CD4-positive, alpha-beta T cell (primary cell): Measurements from ENCODE around the gene PHTF2. TPM values are rescaled to one million over a fixed set of nuclear protein-coding genes. Genes with fewer than 3 reads are reported as not detected.
"Not testable (repeated sequence)": the region's sequence is repeated elsewhere in the genome, so short reads cannot be mapped to it uniquely, and the experiment has no call there.

Source experiments
- ATAC-seq: fragments of 200-7000 bp; cut with Tn5 transposase; one replicate; pipeline ENCODE4 v1.10.0; 2022; ENCODE audit warnings: mild to moderate bottlenecking; ENCODE audit not compliant: poor library complexity
- CTCF ChIA-PET: fragments of 350-600 bp; sonication (Branson Sonifier 250); formaldehyde crosslinking; loops from one replicate; lab custom pipeline; 2021; ENCODE audit warnings: antibody characterized with exemption, inconsistent platforms; lab: Charles Lee
- POLR2A ChIA-PET: fragments of 350-600 bp; sonication (Branson Sonifier 250); formaldehyde crosslinking; loops from one replicate; lab custom pipeline; 2021; ENCODE audit warnings: antibody characterized with exemption, inconsistent platforms; lab: Charles Lee
- DNase-seq, 14 experiments: peaks; one replicate each; pipeline ENCODE4 v3.0.0-alpha.2; 2013 to 2020; ENCODE audit warnings: mixed read lengths in 2 of 14
- H3K27ac ChIP-seq, 2 donors: one replicate each; pipeline versions ENCODE4 v1.5.1 to v1.7.0; 2013; ENCODE audit warnings: low read length in 2 of 2, low read depth in 1 of 2, mild to moderate bottlenecking in 1 of 2
- H3K27me3 ChIP-seq, 2 experiments: 1 replicate in 1 of 2; 2 replicates in 1 of 2; pipeline versions ENCODE4 v1.6.1 to v1.7.0; 2013; ENCODE audit warnings: low read length in 2 of 2, control low read depth in 1 of 2, mild to moderate bottlenecking in 1 of 2, moderate library complexity in 1 of 2; ENCODE audit not compliant: insufficient read depth in 2 of 2, control insufficient read depth in 1 of 2
- H3K36me3 ChIP-seq: one replicate; pipeline ENCODE4 v1.6.1; 2013; ENCODE audit warnings: low read length, control low read depth; ENCODE audit not compliant: insufficient read depth
- H3K4me1 ChIP-seq: one replicate; pipeline ENCODE4 v1.6.1; 2013; ENCODE audit warnings: low read length, control low read depth; ENCODE audit not compliant: insufficient read depth
- H3K4me3 ChIP-seq: one replicate; pipeline ENCODE4 v1.5.1; 2013; ENCODE audit warnings: mild to moderate bottlenecking, low read length, moderate library complexity
- H3K9me3 ChIP-seq, 2 experiments: 1 replicate in 1 of 2; 2 replicates in 1 of 2; pipeline versions ENCODE4 v1.6.1 to v1.7.0; 2013; ENCODE audit warnings: low read length in 2 of 2, mild to moderate bottlenecking in 2 of 2, control low read depth in 1 of 2, moderate library complexity in 1 of 2; ENCODE audit not compliant: control insufficient read depth in 1 of 2, insufficient read depth in 1 of 2
- H3K27ac Mint-ChIP-seq: one replicate; pipeline ENCODE4 v1.8.0; 2020; ENCODE audit warnings: mixed read lengths
- H3K27me3 Mint-ChIP-seq: one replicate; pipeline ENCODE4 v1.8.0; 2021; ENCODE audit warnings: mixed read lengths
- H3K36me3 Mint-ChIP-seq: one replicate; pipeline ENCODE4 v1.8.0; 2021; ENCODE audit warnings: low read depth, mixed read lengths
- H3K4me1 Mint-ChIP-seq: one replicate; pipeline ENCODE4 v1.8.0; 2021; ENCODE audit warnings: low read depth, mixed read lengths
- H3K4me3 Mint-ChIP-seq: one replicate; pipeline ENCODE4 v1.8.0; 2020; ENCODE audit warnings: mild to moderate bottlenecking, mixed read lengths
- H3K9me3 Mint-ChIP-seq: one replicate; pipeline ENCODE4 v1.8.0; 2020; ENCODE audit warnings: mixed read lengths
- intact Hi-C, 2 experiments: fragments of 100-400 bp; cut with DNase I in 1 of 2; cut with micrococcal nuclease in 1 of 2; formaldehyde crosslinking; loops; one replicate each; pipeline versions ENCODE4 v1.15.1 to v1.9.0; 2023 to 2025; cut with DNase I, micrococcal nuclease
- total RNA-seq, 174 experiments: library from RNA in 2 of 174; stranded (reverse) in 2 of 174; gene quantifications; one replicate each; pipeline ENCODE4 v1.2.3 and lab custom pipeline; 2021 to 2026
- TF ChIP-seq, protein P1 (sequence below): fragments of 200-600 bp; IDR thresholded peaks from one replicate; pipeline ENCODE4 v1.8.0; 2022; ENCODE audit warnings: antibody characterized with exemption, mild to moderate bottlenecking

PHTF2 gene
- total RNA-seq, 2 experiments from 2014 or later: 22.6 to 23.5 TPM

DNA sequence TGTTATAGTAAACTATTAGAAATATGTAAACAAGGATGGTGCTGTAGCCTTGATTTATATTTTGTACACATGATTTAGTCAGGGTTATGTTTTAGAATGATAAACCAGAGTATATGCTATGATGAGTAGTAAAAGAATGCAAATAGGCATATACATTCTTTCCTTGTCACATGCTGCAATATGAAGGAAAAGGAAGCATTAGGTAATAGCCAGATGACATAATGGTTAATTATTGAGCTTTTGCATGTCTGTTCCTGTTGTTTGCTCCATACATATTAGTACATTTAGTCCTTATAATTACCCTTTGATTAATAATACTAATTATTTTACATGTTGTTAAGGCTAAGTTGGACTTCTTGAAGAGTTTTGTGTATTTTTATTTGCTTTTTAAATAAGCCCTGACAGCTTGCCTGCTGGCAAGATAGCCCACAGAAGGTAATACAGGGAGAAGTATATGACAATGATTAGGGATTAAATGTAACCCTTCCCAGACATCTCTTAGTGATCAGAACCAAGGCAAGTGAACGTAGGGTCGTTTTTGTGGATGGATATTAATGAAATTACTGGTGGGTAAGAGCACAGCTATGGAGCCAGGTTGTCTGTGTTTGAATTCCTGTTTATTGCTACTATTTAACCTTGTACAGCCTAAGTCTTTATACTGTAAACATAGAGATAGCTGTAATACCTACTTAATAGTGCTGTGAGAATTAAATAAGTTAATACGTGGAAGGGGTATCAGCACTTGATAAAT, 68.4 kb downstream of the PHTF2 start:
- H3K4me3 Mint-ChIP-seq: no peak overlapping the region
- Histone ChIP-seq H3K27me3 (no peaks in the 10 kb centered on the region), H3K4me3 (no peak overlapping the region), H3K4me1 (no peaks in the 10 kb centered on the region), H3K9me3 (no peaks in the 10 kb centered on the region), H3K27ac (no peak overlapping the region), H3K36me3 (peaks cover 3% of the 10 kb centered on the region)
- H3K4me1 Mint-ChIP-seq: peaks cover 59% of the 10 kb centered on the region
- ATAC-seq (no peak), DNase-seq (no peak)
- no peaks in the 10 kb centered on the region for H3K9me3 Mint-ChIP-seq
- ChIA-PET POLR2A (no interaction called here), CTCF (interaction anchor here (0.9 to 2.0 kb wide), 2 partner anchors 38 to 69 kb away, joined by 3 to 4 read pairs; partner anchors contain the start of genes PHTF2 and TMEM60)
- no peak overlapping the region for H3K27ac Mint-ChIP-seq
- peaks cover 32% of the 10 kb centered on the region for H3K36me3 Mint-ChIP-seq
- H3K27me3 Mint-ChIP-seq: no peaks in the 10 kb centered on the region
- TF ChIP-seq, protein P1, sequence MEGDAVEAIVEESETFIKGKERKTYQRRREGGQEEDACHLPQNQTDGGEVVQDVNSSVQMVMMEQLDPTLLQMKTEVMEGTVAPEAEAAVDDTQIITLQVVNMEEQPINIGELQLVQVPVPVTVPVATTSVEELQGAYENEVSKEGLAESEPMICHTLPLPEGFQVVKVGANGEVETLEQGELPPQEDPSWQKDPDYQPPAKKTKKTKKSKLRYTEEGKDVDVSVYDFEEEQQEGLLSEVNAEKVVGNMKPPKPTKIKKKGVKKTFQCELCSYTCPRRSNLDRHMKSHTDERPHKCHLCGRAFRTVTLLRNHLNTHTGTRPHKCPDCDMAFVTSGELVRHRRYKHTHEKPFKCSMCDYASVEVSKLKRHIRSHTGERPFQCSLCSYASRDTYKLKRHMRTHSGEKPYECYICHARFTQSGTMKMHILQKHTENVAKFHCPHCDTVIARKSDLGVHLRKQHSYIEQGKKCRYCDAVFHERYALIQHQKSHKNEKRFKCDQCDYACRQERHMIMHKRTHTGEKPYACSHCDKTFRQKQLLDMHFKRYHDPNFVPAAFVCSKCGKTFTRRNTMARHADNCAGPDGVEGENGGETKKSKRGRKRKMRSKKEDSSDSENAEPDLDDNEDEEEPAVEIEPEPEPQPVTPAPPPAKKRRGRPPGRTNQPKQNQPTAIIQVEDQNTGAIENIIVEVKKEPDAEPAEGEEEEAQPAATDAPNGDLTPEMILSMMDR: no peak
- intact Hi-C loops: no loop called here

DNA sequence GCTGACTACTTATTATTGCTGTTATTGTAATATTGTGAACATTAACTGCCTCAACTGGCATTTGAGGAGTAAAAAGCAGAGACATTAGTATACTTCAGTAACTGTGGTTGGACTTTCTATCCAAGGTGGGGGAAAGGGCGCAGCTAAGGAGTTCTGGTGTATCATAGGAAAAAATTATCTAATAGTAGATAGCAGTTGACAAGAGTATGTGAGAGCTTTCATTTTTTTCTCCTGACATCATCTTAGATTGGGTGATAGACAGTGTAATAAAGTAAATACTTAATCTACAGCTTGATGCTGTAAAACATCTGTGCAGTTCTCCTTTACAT, 68.9 kb downstream of the PHTF2 start:
- TF ChIP-seq, protein P1: no peak
- Mint-ChIP-seq H3K4me3 (no peak overlapping the region), H3K4me1 (peaks cover 61% of the 10 kb centered on the region), H3K27ac (no peak overlapping the region), H3K27me3 (no peaks in the 10 kb centered on the region), H3K36me3 (peaks cover 38% of the 10 kb centered on the region), H3K9me3 (no peaks in the 10 kb centered on the region)
- Histone ChIP-seq H3K36me3 (peaks cover 3% of the 10 kb centered on the region), H3K27ac (no peak overlapping the region), H3K4me3 (no peak overlapping the region), H3K9me3 (no peaks in the 10 kb centered on the region), H3K27me3 (no peaks in the 10 kb centered on the region), H3K4me1 (no peaks in the 10 kb centered on the region)
- ChIA-PET CTCF (interaction anchor here (0.9 to 2.0 kb wide), 2 partner anchors 38 to 69 kb away, joined by 3 to 4 read pairs; partner anchors contain the start of genes PHTF2 and TMEM60), POLR2A (no interaction called here)
- intact Hi-C loops: no loop called here
- DNase-seq: no peak
- no peak for ATAC-seq

GRCh38 chr7:77872256-77872655, 73.7 kb downstream of the PHTF2 start:
- H3K27ac ChIP-seq, POLR2A ChIA-PET, H3K36me3 ChIP-seq, H3K4me3 Mint-ChIP-seq, H3K9me3 ChIP-seq, H3K9me3 Mint-ChIP-seq, H3K4me1 ChIP-seq, ATAC-seq, H3K27me3 Mint-ChIP-seq, H3K27ac Mint-ChIP-seq, intact Hi-C loops, DNase-seq, H3K4me3 ChIP-seq, H3K27me3 ChIP-seq: not testable (repeated sequence)
- H3K36me3 Mint-ChIP-seq: peaks cover 38% of the 10 kb centered on the region
- peaks cover 39% of the 10 kb centered on the region for H3K4me1 Mint-ChIP-seq
- CTCF ChIA-PET: interaction anchor here (1.1 kb wide), 1 partner anchor 10 kb away, joined by 3 read pairs; no protein-coding TSS in a partner anchor

DNA sequence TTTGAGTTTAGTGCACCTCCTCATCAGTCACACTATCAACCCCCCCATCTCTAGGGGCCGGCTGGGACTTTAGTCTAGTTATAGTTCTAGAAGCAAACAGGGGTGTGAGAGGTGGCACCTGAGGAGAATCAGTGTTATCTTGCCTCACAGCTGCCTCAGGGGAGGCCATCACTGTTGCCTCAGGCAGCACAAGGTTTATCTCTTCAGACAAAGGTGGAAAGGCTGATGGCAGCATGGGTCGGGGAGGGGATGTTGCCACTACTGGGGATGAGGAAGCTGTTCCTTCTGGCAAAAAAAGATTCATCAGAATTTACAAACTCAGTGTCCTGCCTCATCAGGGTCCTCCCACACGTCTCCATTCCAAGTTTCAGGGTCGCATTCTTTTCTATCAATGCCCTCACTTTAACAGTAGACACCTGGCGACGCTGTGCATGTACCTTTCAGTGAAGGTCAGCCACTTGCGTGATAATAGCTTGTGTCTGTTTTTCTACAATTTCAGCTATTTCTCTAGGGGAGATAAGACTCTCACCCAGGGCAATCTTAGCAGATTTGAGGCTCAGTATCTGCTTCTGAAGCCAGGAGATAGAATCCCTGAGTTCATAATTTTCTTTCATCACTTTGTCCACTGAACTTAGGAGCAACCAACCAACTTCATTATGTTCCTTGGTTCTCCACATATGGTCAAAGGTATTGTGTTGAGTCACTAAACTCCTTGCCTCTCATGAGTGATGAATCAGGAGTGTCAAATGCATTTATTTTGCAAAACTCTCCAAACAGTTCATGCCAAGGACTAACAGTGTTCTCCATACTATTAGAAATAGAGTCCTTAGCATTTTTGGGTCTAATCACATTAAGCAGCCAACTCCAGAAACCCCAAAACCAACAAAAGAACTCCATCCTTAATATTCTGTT, 75.1 kb downstream of the PHTF2 start:
- DNase-seq, H3K36me3 ChIP-seq, H3K9me3 Mint-ChIP-seq, ATAC-seq, H3K27ac ChIP-seq, H3K9me3 ChIP-seq, H3K27me3 ChIP-seq, H3K4me3 Mint-ChIP-seq, H3K27me3 Mint-ChIP-seq, intact Hi-C loops, POLR2A ChIA-PET, H3K4me3 ChIP-seq, H3K4me1 ChIP-seq, H3K27ac Mint-ChIP-seq: not testable (repeated sequence)
- Mint-ChIP-seq H3K36me3 (peaks cover 46% of the 10 kb centered on the region), H3K4me1 (peaks cover 43% of the 10 kb centered on the region)
- CTCF ChIA-PET: interaction anchor here (1.1 kb wide), 1 partner anchor 8 kb away, joined by 3 read pairs; no protein-coding TSS in a partner anchor
